Measurements from ENCODE around the gene LAIR2.

LAIR2 gene

DNA sequence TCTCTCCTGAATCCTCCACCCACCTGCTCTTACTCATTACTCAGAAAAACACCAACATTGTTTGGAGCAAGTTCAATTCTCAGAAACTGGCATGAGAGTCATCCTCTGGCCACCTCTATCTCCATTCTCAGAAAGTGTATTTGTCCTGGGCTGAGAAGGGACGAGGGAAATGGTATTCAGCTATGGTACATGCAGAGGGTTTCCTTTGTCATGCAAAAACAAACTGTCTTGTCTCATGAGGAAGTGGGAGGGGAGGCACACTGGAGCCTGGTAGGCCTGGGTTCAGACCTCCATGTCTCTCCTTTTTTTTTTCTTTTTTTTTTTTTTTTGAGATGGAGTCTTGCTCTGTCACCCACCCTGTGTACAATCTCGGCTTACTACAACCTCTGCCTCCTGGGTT, 39.1 kb downstream of the LAIR2 start:
- DNase-seq = no peak

DNA sequence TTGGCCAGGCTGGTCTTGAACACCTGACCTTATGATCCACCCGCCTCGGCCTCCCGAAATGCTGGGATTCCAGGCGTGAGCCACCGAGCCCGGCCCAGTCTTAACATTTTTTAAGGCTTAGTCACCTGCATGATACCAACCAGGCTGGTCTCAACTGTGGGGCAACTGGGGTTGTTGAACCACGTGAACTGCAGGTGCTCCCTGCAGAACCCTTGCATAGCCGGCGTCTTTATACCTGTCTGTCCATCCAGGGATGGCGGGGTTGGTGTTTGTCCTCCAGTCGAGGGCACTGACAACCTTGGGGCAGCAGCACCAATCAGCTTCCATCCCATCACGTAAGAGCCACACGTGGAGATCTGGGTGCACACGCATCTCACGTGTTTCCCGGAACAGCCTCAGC, 46.2 kb downstream of the LAIR2 start:
- no peak for DNase-seq

DNA sequence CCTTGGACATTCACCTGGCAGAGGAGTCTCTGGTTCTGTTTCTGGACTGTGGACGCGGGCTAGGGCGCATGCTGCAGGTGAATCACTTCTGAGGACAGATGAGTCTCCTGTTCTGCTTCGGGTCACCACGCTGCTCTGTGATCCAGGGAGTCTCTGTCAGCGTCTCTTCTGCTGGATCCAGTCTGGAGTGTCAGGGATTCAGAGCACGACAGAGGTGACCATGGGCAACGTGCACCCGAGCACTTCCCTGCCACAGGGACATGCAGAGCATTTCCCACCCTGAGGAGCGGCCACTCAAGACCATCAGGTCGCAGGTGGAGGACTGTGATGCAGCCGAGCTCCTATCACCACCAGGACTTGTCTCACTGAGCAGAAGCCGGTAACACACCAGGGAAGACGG, 46.6 kb downstream of the LAIR2 start:
- no peak for DNase-seq

DNA sequence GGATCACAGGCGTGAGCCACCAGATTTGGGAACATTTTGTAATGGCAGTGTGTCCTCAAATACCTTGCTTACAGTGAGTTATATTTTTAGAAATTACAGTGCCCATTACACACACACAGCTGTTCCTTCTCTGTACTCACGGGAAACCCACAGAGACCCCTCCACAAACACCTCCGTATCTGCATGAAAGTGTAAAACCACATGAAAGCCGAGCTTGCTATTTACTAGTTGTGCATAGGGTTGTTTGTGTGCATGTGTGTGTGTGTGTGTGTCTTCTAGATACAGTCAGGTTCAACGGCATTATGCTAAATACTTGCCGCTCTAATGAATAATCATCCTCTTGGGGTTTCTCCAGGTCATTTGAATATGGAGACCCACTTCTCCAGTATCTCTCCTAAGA, 48.7 kb downstream of the LAIR2 start:
- no peak for DNase-seq

DNA sequence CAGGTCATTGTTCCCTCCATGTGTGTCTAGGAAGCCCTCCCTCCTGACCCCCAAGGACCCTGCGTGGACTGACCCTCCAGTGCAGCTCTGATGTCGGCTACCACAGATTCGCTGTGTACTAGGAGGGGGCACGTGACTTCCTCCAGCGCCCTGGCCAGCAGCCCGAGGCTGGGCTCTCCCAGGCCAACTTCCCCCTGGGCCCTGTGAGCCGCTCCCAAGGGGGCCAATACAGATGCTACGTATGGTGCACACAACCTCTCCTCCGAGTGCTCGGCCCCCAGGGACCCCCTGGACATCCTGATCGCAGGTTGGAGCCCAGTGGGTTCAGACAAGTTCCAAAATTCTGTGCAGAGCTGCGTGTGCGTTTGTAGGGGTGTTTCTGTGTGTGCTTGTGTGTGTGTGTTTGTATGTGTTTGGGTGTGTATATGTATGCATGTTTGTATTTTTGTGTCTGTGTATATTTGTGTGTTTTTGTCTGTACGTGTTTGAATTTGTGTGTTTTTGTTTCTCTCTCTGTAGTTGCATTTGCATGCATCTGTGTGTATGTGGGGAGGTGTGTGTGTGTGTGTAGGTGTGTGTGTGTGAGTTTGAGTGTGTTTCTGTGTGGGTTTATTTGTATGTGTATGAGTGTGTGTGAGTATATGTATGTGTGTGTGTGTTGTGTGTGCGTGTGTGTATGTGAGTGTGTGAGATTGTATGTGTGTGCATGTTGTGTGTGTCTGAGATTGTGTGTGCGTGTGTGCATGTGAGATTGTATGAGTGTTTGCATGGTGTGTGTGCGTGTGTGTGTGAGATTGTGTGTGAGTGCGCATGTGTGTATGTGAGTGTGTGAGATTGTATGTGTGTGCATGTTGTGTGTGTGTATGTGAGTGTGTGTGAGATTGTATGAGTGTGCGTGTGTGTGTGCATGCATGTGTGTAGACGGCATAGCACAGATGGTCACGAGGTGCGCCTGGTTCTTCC, 49.6 kb downstream of the LAIR2 start:
- no peak for DNase-seq

DNA sequence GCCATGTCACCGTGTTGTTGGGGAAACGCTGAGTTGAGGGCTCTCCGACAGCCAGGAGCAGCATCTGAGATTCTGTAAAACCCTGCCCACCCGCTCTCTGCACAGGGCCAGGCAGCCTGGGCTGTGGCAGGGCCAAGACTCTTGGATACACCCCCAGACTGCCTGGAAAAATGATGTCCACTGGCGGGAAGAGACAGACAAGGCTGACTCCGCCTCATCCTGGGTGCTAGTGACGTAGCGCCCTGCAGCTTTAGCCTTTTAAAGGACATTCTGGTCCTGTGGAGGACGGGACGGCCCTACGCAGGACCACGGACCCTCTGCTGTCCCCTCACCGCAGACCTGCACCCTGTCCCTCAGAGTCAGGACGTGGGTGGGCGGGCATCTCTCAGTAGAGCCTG, 50.3 kb downstream of the LAIR2 start:
- DNase-seq = no peak

DNA sequence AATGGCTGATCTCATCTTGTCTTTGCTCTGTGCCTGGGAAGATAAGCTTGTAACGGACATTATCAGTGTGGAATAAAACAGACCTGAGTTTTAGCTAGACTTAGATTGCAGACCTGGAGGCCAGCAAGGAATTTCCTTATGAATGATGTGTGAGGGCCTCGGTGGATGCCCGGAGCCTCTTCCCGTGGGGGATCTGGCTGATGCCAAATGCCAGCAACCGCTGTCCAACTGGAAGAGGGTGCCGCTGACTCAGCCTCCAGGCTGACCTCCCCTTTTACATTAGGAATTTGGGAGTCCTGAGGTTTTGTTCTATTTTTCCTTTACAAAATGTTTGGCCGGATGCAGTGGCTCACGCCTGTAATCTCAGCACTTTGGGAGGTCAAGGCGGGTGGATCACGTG, 51.4 kb downstream of the LAIR2 start:
- no peak for DNase-seq

DNA sequence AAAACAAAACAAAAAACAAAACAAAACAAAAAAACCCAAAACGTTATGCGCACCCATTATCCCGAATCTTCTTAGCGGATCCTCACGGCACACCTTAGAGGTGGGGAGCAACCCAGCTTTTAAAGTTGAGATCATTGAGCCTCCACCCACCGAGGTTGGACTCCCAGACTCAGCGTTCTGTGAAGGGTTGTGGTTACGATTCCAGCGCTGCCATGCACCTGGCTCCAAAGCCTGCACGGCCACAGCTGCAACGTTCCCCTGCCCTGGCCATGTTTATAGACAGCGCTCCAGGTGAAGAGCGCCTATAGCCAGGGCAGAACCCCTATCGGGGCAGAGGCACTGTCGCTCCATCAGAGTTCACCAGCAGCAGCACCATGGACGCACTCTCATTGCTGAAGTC, 52.3 kb downstream of the LAIR2 start:
- DNase-seq = no peak

DNA sequence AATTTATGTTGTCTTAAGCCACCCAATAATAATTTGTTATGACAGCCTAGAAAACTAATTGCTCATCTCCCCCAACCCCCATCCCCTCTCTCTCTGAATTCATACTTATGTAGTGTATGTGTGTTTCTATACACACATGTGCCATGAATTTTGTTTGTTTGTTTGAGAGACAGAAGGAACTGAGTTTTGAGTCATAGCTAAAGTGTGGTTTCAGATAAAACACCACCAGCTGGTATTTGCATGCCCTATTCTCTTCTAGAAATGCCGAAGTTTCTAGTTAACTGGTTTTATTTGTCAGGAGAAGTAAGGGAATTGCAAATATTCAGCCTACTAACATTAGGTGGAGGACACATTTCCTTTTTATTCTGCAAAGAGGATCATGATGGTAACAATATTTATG, 53.6 kb downstream of the LAIR2 start:
- no peak for DNase-seq

DNA sequence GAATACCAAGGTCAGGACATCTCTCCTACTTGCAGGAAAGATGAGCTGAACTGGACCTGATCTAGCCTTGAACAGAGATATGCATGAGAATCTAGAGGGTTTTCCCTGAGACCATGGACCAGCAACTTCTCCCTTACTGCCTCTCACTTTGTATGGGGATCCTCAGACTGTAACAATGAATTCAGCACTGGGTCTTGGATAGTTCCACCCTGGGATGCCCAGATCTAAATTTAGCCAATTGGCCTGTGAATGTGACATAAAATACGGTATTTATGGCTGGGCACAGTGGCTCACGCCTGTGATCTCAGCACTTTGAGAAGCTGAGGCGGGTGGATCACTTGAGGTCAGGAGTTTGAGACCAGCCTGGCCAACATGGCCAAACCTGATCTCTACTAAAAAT, 55.7 kb downstream of the LAIR2 start:
- no peak for DNase-seq

Measured in NCI-H1694 (cell line).